Measurements from ENCODE around the gene KRTAP10-12. TPM values are rescaled to one million over a fixed set of nuclear protein-coding genes. Genes with fewer than 3 reads are reported as not detected.
A peak's percentile ranks its signal among the peaks of the same experiment; 100 is the strongest.

KRTAP10-12 gene
- total RNA-seq, 1 donor from 2014 or later = not detected

DNA sequence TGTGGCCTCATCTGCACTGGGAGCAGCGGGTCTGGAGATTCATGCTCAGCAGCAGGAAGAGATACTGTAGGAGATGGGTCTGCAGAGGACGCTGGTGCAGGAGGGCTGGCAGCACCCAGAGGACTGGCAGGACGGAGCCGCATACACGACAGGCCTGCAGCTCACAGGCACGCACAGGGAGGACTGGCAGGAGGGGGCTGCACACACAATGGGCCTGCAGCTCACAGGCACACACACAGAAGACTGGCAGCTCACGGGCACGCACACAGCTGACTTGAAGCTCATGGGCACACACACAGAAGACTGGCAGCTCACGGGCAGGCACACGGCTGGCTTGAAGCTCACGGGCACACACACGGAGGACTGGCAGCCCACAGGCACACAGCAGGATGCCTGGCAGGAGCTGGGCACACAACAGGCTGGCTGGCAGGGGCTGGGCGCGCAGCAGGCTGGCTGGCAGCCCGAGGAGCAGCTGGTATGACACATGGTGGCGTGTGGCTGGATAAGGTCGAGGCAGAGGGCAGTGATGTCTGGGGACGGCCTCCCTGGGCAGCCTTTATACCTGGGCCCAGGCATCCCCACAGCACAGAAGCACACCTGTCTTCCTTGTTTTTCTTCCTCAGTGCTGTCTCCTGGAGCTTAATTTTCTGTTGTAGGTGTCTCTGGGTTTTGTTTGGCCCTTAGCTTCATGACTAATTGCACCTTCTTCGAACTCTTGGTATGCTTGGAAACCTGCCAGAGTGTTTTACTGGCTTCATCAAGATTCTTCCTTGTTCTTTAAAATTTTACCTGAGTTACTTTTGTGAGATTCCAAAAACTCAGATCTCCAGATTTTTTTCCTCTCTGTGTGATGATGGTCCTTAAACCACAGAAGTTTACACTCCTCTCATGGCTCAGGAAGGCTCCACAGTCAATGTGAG is 30.3 kb upstream of the KRTAP10-12 start, which contains the start of gene KRTAP12-2:
Gene KRTAP12-2, minus strand, starts transcription at position 527 of the 920 bp plus-strand sequence. Its CDS starts 41 bp downstream, at position 486.
- H3K27me3 Mint-ChIP-seq (ENCODE audit: low read depth) = peaks cover 4% of the 10 kb centered on the region
- TF ChIP-seq, protein P1, sequence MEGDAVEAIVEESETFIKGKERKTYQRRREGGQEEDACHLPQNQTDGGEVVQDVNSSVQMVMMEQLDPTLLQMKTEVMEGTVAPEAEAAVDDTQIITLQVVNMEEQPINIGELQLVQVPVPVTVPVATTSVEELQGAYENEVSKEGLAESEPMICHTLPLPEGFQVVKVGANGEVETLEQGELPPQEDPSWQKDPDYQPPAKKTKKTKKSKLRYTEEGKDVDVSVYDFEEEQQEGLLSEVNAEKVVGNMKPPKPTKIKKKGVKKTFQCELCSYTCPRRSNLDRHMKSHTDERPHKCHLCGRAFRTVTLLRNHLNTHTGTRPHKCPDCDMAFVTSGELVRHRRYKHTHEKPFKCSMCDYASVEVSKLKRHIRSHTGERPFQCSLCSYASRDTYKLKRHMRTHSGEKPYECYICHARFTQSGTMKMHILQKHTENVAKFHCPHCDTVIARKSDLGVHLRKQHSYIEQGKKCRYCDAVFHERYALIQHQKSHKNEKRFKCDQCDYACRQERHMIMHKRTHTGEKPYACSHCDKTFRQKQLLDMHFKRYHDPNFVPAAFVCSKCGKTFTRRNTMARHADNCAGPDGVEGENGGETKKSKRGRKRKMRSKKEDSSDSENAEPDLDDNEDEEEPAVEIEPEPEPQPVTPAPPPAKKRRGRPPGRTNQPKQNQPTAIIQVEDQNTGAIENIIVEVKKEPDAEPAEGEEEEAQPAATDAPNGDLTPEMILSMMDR (IDR thresholded peaks at IDR 0.05; ENCODE audit: unreplicated experiment) = no peak
- peaks cover 4% of the 10 kb centered on the region for H3K4me1 Mint-ChIP-seq
- peak in 1 of 2 experiments; percentile 13 for DNase-seq (ENCODE audit: low spot score in 2 of 2, unreplicated experiment in 2 of 2)
- no peak within 1 kb of the TSS for H3K27ac Mint-ChIP-seq
- no peak within 1 kb of the TSS for H3K4me3 Mint-ChIP-seq
- peaks cover 49% of the 10 kb centered on the region for H3K9me3 Mint-ChIP-seq
- H3K36me3 Mint-ChIP-seq = no peaks in the 10 kb centered on the region

DNA sequence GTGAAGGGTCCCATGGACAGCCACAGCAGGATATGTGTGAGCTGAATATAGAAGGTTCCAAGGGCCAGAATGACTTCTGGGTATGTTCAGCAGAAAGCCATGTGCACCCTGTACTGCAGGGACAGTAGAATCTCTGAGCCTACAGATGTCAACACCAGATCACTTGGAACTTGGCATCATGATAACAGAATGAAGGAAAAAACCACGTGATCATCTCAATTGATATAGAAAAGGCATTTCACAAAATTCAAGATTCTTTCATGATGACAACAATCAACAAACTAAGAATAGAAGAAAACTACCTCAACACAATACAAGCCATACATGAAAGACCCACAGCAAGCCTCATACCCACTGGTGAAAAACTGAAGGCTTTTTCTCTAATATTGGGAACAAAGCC is 29.4 kb upstream of the KRTAP10-12 start:
- Mint-ChIP-seq H3K36me3 (no peaks in the 10 kb centered on the region), H3K27me3 (ENCODE audit: low read depth) (peaks cover 2% of the 10 kb centered on the region), H3K27ac (no peak overlapping the region), H3K4me3 (no peak overlapping the region), H3K4me1 (peaks cover 4% of the 10 kb centered on the region), H3K9me3 (peaks cover 49% of the 10 kb centered on the region)
- TF ChIP-seq, protein P1 (IDR thresholded peaks at IDR 0.05; ENCODE audit: unreplicated experiment) = no peak
- DNase-seq (ENCODE audit: low spot score in 2 of 2, unreplicated experiment in 2 of 2) = no peak

DNA sequence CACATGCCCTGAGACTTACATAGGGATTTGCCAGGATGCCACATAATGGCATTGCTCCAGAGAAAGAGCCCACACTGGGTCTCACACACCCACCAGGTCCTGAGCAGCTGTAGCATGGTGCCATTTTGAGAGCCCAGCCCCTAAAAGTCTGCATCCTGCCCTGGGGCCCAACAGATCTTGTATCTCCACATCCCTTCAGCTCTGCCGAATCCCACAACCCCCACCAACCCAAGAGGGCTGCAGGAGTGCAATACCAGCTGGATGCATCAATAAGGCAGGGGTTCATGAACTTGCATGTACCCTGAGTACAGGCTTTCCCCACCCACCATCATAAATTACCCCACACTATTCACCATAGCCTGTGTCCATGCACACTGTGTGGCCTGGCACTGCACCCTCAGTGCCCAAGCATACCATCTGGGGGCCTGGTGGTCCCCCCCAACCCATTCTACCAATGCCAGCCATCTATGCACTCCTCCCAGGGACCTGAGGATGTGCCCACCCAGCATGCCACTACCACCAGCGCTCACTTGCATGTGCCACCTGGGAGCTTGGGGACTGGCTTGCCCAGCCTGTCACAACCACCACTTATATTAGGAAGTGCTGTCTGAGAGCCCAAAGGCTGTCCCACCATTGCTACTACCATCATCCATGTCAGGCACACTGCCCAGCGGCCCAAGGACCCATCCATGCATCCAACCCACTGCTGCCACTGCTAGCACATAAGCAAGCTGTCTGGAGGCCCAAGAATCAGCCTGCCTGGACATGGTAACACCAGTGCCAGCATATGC is 26.1 kb upstream of the KRTAP10-12 start:
- peak in 1 of 2 experiments; percentile 16 for DNase-seq (ENCODE audit: low spot score in 2 of 2, unreplicated experiment in 2 of 2)
- Mint-ChIP-seq H3K4me3 (no peak overlapping the region), H3K9me3 (peaks cover 49% of the 10 kb centered on the region), H3K27ac (no peak overlapping the region), H3K36me3 (no peaks in the 10 kb centered on the region), H3K4me1 (peaks cover 4% of the 10 kb centered on the region), H3K27me3 (ENCODE audit: low read depth) (peaks cover 16% of the 10 kb centered on the region)
- TF ChIP-seq, protein P1 (IDR thresholded peaks at IDR 0.05; ENCODE audit: unreplicated experiment) = no peak

DNA sequence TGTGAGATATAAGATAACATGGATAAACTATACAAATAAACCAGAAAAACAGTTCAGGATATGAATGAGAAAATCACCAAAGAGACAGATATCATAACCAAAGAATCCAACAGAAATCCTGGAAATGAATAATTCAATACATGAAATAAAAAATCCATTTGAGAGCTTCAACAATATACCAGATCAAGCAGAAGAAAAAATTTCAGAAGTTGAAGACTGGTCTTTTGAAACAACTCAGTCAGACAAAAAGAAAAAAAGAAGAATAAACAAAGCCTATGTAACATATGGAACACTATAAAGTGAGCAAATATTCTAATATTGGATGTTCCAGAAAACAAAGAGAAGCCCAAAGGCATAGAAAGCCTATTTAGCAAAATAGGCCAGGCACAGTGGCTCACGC is 25.1 kb upstream of the KRTAP10-12 start:
- TF ChIP-seq, protein P1 (IDR thresholded peaks at IDR 0.05; ENCODE audit: unreplicated experiment) = no peak
- no peak overlapping the region for H3K27ac Mint-ChIP-seq
- H3K36me3 Mint-ChIP-seq = no peaks in the 10 kb centered on the region

DNA sequence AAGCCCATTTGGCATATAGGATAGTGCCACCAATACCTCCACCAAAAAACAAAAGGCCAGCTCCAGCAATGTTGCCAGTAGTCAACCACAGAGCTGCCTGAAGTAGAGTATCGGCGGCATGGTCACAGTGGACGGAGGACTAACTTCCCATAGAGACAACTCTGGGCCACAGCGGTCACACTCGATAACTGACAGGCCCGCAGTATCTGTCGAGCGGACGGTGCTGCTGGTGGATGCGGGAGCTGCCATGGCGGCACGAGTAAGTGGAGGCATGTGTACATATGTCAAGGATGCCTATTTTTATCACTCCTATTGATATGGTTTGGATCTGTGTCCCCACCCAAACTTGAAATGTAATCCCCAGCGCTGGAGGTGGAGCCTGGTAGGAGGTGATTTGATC is 19.1 kb upstream of the KRTAP10-12 start:
- H3K4me1 Mint-ChIP-seq = no peaks in the 10 kb centered on the region
- H3K27ac Mint-ChIP-seq = no peak overlapping the region
- TF ChIP-seq, protein P1 (IDR thresholded peaks at IDR 0.05; ENCODE audit: unreplicated experiment) = no peak
- peaks cover 65% of the 10 kb centered on the region for H3K27me3 Mint-ChIP-seq (ENCODE audit: low read depth)
- DNase-seq (ENCODE audit: low spot score in 2 of 2, unreplicated experiment in 2 of 2) = no peak
- H3K9me3 Mint-ChIP-seq = peaks cover 13% of the 10 kb centered on the region
- H3K36me3 Mint-ChIP-seq = no peaks in the 10 kb centered on the region
- no peak overlapping the region for H3K4me3 Mint-ChIP-seq

More for the DNA sequence above, 25.1 kb upstream of the KRTAP10-12 start:
- Mint-ChIP-seq H3K27me3 (ENCODE audit: low read depth) (peaks cover 25% of the 10 kb centered on the region), H3K4me3 (no peak overlapping the region), H3K9me3 (peaks cover 49% of the 10 kb centered on the region), H3K4me1 (peaks cover 3% of the 10 kb centered on the region)
- DNase-seq (ENCODE audit: low spot score in 2 of 2, unreplicated experiment in 2 of 2) = no peak

Measured in mesothelial cell of epicardium (in vitro differentiated cells).